ENCODE results near the gene RGS3. TPM values are rescaled to one million over a fixed set of nuclear protein-coding genes. Genes with fewer than 3 reads are reported as not detected.

The RGS3 gene
- total and polyA plus RNA-seq, 10 of the 15 experiments (the other 5 are each of a cell fraction or from before 2014, with no cell fraction given), result 2.9 to 138 (median 28.8) TPM

- no peak for TF ChIP-seq BHLHE40 (IDR thresholded peaks at IDR 0.05; ENCODE audit: borderline replicate concordance in 1 of 2, low read depth in 2 of 2, low read length in 1 of 2)
Measured at GRCh38 chr9:113465599-113466140, 2.1 kb downstream of the RGS3 start (continued).

- no TSS peak for BruUV-seq (replicated peaks)
- ChIA-PET RAD21 (ENCODE audit: unreplicated experiment) (interaction anchor here (0.6 to 1.0 kb wide), 2 partner anchors 22 to 37 kb away, joined by 3 read pairs; no protein-coding TSS in a partner anchor), CTCF (interaction anchor here (1.3 kb wide), 1 partner anchor 19 kb away, joined by 4 read pairs; no protein-coding TSS in a partner anchor), SMC1A (ENCODE audit: uncharacterized antibody, unreplicated experiment) (no interaction called here), POLR2A (no interaction called here)
- TF ChIP-seq RUNX3 (IDR thresholded peaks at IDR 0.05; ENCODE audit: low read length) (no peak), ZNF592 (IDR thresholded peaks at IDR 0.05) (no peak), HDAC6 (IDR thresholded peaks at IDR 0.05; ENCODE audit: unreplicated experiment) (no peak), ATF2 (IDR thresholded peaks at IDR 0.05; ENCODE audit: low read length) (no peak), SMAD5 (IDR thresholded peaks at IDR 0.05; ENCODE audit: low read depth) (no peak), RAD21 (IDR thresholded peaks at IDR 0.05; ENCODE audit: insufficient read depth, low read depth, low read length) (no peak), SIX5 (IDR thresholded peaks at IDR 0.05; ENCODE audit: low read depth, low read length, severe bottlenecking) (no peak), RELA (IDR thresholded peaks at IDR 0.05; ENCODE audit: borderline replicate concordance, partially characterized antibody) (no peak), KDM1A (IDR thresholded peaks at IDR 0.05; ENCODE audit: borderline replicate concordance) (no peak), EP300 (IDR thresholded peaks at IDR 0.05; ENCODE audit: borderline replicate concordance in 1 of 2, control insufficient read depth in 1 of 2, low read depth in 2 of 2, low read length in 2 of 2) (no peak)
- Histone ChIP-seq H3K4me2 (ENCODE audit: control insufficient read depth, insufficient read depth) (no peak overlapping the region), H3K27me3 (replicated peaks in 1 of 2; ENCODE audit: control insufficient read depth in 2 of 2, insufficient read depth in 2 of 2, low read length in 1 of 2) (no peaks in the 10 kb centered on the region), H2AFZ (ENCODE audit: control insufficient read depth, low read depth, low read length) (no peak overlapping the region), H3K79me2 (ENCODE audit: control insufficient read depth, insufficient read depth, low read length) (no peaks in the 10 kb centered on the region), H3K4me3 (no peak overlapping the region), H3K9ac (ENCODE audit: control insufficient read depth, insufficient read depth, low read length) (no peak overlapping the region), H3K4me1 (ENCODE audit: control insufficient read depth, insufficient read depth, low read length) (no peaks in the 10 kb centered on the region), H3K9me3 (replicated peaks; ENCODE audit: control insufficient read depth, insufficient read depth, low read length) (no peaks in the 10 kb centered on the region; the same call in 1 of the 3 replicates), H3K27ac (ENCODE audit: control insufficient read depth, insufficient read depth) (no peak overlapping the region), H4K20me1 (ENCODE audit: control insufficient read depth, insufficient read depth) (no peaks in the 10 kb centered on the region), H3K36me3 (ENCODE audit: control insufficient read depth in 2 of 2, insufficient read depth in 2 of 2, low read length in 1 of 2) (no peaks in the 10 kb centered on the region)
- FAIRE-seq, result no peak
- no peak for DNase-seq (ENCODE audit: low read depth, low spot score)
- intact Hi-C loops (cut with micrococcal nuclease; ENCODE audit: unreplicated experiment) (no loop called here), in situ Hi-C loops (cut with MboI) (loop anchor here (25.0 kb wide), 1 partner anchor 570 kb away; no protein-coding TSS in a partner anchor)
- WGBS (ENCODE audit: insufficient coverage, insufficient replicate concordance, low lambda C conversion rate, missing lambda C conversion rate), result 73% methylated on average over 2 of the region's 2 CpGs
- ATAC-seq, result no peak
Measured at GRCh38 chr9:113467183-113467582, 3.7 kb downstream of the RGS3 start.

Measured in GM12878 (cell line).